OCI-LY7 (cell line): ENCODE measurements around the gene SYCP3. TPM values are rescaled to one million over a fixed set of nuclear protein-coding genes. Genes with fewer than 3 reads are reported as not detected.

Experiments used
- BruUV-seq: library from RNA; stranded (reverse); fragments of 400-500 nt; replicated peaks from 2 replicates; lab custom pipeline; 2021; lab: Mats Ljungman, UMichigan
- CTCF ChIA-PET: fragments of 300-600 bp; sonication (Branson Sonifier 250); formaldehyde crosslinking; loops from one replicate; lab custom pipeline; 2022; ENCODE audit warnings: antibody characterized with exemption; ENCODE audit not compliant: unreplicated experiment; lab: Charles Lee
- POLR2A ChIA-PET: fragments of 300-600 bp; sonication (Branson Sonifier 250); formaldehyde crosslinking; loops from one replicate; lab custom pipeline; 2022; ENCODE audit warnings: antibody characterized with exemption; lab: Charles Lee
- DNase-seq: peaks from one replicate; pipeline ENCODE4 v3.0.0-alpha.2; 2015; ENCODE audit warnings: low spot score
- H2AFZ ChIP-seq: fragments of 200-600 bp; sonication (generic), shearing (Covaris generic); 2 replicates; pipeline ENCODE4 v1.6.1; 2014; ENCODE audit warnings: mild to moderate bottlenecking, antibody characterized with exemption, low read length, moderate library complexity
- H3K27ac ChIP-seq: fragments of 200-600 bp; sonication (generic); 2 replicates; pipeline ENCODE4 v1.5.1; 2014; ENCODE audit warnings: mixed run types, low read depth, mild to moderate bottlenecking, moderate library complexity, low read length, inconsistent platforms; ENCODE audit not compliant: poor library complexity, severe bottlenecking
- H3K36me3 ChIP-seq: fragments of 200-600 bp; sonication (generic); 2 replicates; pipeline ENCODE4 v1.6.1; 2014; ENCODE audit warnings: mild to moderate bottlenecking, antibody characterized with exemption, low read length, moderate library complexity, mixed read lengths; ENCODE audit not compliant: insufficient read depth
- H3K4me1 ChIP-seq: fragments of 200-600 bp; sonication (generic); 2 replicates; pipeline ENCODE4 v1.5.1; 2014; ENCODE audit warnings: mild to moderate bottlenecking, low read length; ENCODE audit not compliant: insufficient read depth, poor library complexity, severe bottlenecking
- H3K4me2 ChIP-seq: fragments of 200-600 bp; sonication (generic); 2 replicates; pipeline ENCODE4 v1.6.1; 2014; ENCODE audit warnings: mild to moderate bottlenecking, low read length
- H3K4me3 ChIP-seq: fragments of 200-600 bp; sonication (generic); 2 replicates; pipeline ENCODE4 v1.5.1; 2014; ENCODE audit warnings: mild to moderate bottlenecking, low read depth, low read length; ENCODE audit not compliant: poor library complexity, severe bottlenecking
- H3K79me2 ChIP-seq: fragments of 200-600 bp; sonication (generic); 2 replicates; pipeline ENCODE4 v1.6.1; 2016; ENCODE audit warnings: low read depth, mild to moderate bottlenecking, low read length, moderate library complexity, mixed read lengths; ENCODE audit not compliant: insufficient read depth
- H3K9me2 ChIP-seq: fragments of 200-600 bp; sonication (generic); 2 replicates; pipeline ENCODE4 v1.6.1; 2016; ENCODE audit warnings: mild to moderate bottlenecking, low read length, mixed read lengths; ENCODE audit not compliant: insufficient read depth
- H3K9me3 ChIP-seq: fragments of 200-600 bp; sonication (generic); 2 replicates; pipeline ENCODE4 v1.6.1; 2014; ENCODE audit warnings: mild to moderate bottlenecking, mixed run types, low read length, mixed read lengths
- H4K20me1 ChIP-seq: fragments of 200-600 bp; sonication (generic); 2 replicates; pipeline ENCODE4 v1.6.1; 2014; ENCODE audit warnings: mild to moderate bottlenecking, antibody characterized with exemption, low read length, moderate library complexity, mixed read lengths; ENCODE audit not compliant: insufficient read depth
- CTCF ChIP-seq: fragments of 200-600 bp; sonication (generic); conservative IDR thresholded peaks from 2 replicates; pipeline ENCODE4 v1.5.1; 2014; ENCODE audit warnings: mild to moderate bottlenecking, antibody characterized with exemption, low read length, moderate library complexity, mixed read lengths
- EZH2phosphoT487 ChIP-seq: fragments of 200-600 bp; sonication (generic); IDR thresholded peaks from 2 replicates; pipeline ENCODE4 v1.6.1; 2018; ENCODE audit warnings: low read depth, borderline replicate concordance, mild to moderate bottlenecking, mixed run types, antibody characterized with exemption, low read length, moderate library complexity, mixed read lengths
- intact Hi-C: fragments of 100-400 bp; cut with micrococcal nuclease; formaldehyde crosslinking; loops from one replicate; pipeline ENCODE4 v1.10.0; 2022; ENCODE audit not compliant: unreplicated experiment
- total RNA-seq, 2 experiments: library from RNA; depleted of rRNA in 1 of 2; stranded (reverse); fragments of >200 nt in 1 of 2; shearing (Covaris generic) in 1 of 2; gene quantifications; 2 replicates each; pipeline ENCODE4 v1.2.3, GENCODE V29; 2014 to 2022

Gene SYCP3
- total RNA-seq, 2 experiments from 2014 or later: 0.13 to 0.36 TPM

DNA sequence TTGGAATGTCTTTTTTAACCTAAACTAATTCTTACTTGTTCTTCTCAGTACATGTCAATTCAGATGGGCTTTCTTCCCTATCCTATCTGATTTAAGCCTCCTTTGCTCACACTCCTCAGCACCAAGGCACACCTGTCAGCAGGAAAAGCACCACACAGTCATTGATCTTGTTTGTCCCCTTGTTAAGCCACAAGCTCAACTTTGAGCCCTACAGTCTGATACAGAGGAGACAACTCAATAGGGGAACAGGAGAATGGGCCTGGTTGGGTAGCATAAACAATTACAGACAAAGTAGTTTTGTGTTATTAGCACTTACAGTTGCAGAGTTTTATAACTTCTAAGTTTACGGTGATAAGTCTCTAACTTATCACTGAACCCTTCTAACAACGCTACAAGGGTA lies 29.5 kb upstream of the SYCP3 start:
- H3K27ac ChIP-seq: no peak overlapping the region
- no TSS peak for BruUV-seq
- no peak for DNase-seq
- no peaks in the 10 kb centered on the region for H3K79me2 ChIP-seq
- no peak overlapping the region for H2AFZ ChIP-seq
- ChIA-PET CTCF (interaction anchor here (1.4 kb wide), 1 partner anchor 62 kb away, joined by 5 read pairs; the partner anchor contains the start of gene GNPTAB), POLR2A (interaction anchor here (0.9 to 2.3 kb wide), 6 partner anchors 9 to 26 kb away, joined by 3 to 8 read pairs (median 4); no protein-coding TSS in a partner anchor)
- no peaks in the 10 kb centered on the region for H3K9me3 ChIP-seq
- no peaks in the 10 kb centered on the region for H4K20me1 ChIP-seq
- no peak overlapping the region for H3K4me2 ChIP-seq
- H3K36me3 ChIP-seq: peaks cover 70% of the 10 kb centered on the region
- no peaks in the 10 kb centered on the region for H3K9me2 ChIP-seq
- TF ChIP-seq CTCF (no peak), EZH2phosphoT487 (no peak)
- H3K4me1 ChIP-seq: peaks cover 36% of the 10 kb centered on the region
- H3K4me3 ChIP-seq: no peak overlapping the region
- intact Hi-C loops: no loop called here

GRCh38 chr12:101767537-101767936 lies 28.3 kb upstream of the SYCP3 start:
- no peak overlapping the region for H3K27ac ChIP-seq
- no TSS peak for BruUV-seq
- H3K4me3 ChIP-seq: no peak overlapping the region
- TF ChIP-seq EZH2phosphoT487: no peak
- TF ChIP-seq CTCF: 0 out of 2 replicates have a peak, but pooled peaks have one; percentile 28
- ChIA-PET CTCF (no interaction called here), POLR2A (interaction anchor here (0.6 to 1.0 kb wide), 2 partner anchors 13 to 330 kb away, joined by 3 to 4 read pairs; no protein-coding TSS in a partner anchor)
- no peak overlapping the region for H3K4me2 ChIP-seq
- no peaks in the 10 kb centered on the region for H3K9me3 ChIP-seq
- intact Hi-C loops: no loop called here
- H3K9me2 ChIP-seq: no peaks in the 10 kb centered on the region
- peaks cover 75% of the 10 kb centered on the region for H3K36me3 ChIP-seq
- H4K20me1 ChIP-seq: no peaks in the 10 kb centered on the region
- H3K4me1 ChIP-seq: peaks cover 24% of the 10 kb centered on the region
- no peaks in the 10 kb centered on the region for H3K79me2 ChIP-seq
- no peak for DNase-seq
- no peak overlapping the region for H2AFZ ChIP-seq

GRCh38 chr12:101764051-101764792 lies 25.0 kb upstream of the SYCP3 start:
- Histone ChIP-seq H3K4me1 (no peaks in the 10 kb centered on the region), H3K79me2 (no peaks in the 10 kb centered on the region), H3K9me2 (no peaks in the 10 kb centered on the region), H3K4me2 (no peak overlapping the region), H3K4me3 (no peak overlapping the region), H2AFZ (no peak overlapping the region), H3K36me3 (peaks cover 83% of the 10 kb centered on the region), H3K9me3 (no peaks in the 10 kb centered on the region), H3K27ac (no peak overlapping the region), H4K20me1 (no peaks in the 10 kb centered on the region)
- TF ChIP-seq EZH2phosphoT487 (no peak), CTCF (no peak)
- intact Hi-C loops: no loop called here
- POLR2A ChIA-PET: interaction anchor here (0.5 to 1.0 kb wide), 3 partner anchors 62 to 302 kb away, joined by 3 to 6 read pairs (median 4); no protein-coding TSS in a partner anchor
- TSS peak; percentile 74 for BruUV-seq
- no peak for DNase-seq
- CTCF ChIA-PET: no interaction called here
